Measurements from ENCODE around the gene PGBD2. TPM values are rescaled to one million over a fixed set of nuclear protein-coding genes. Genes with fewer than 3 reads are reported as not detected.
"Not testable (repeated sequence)": the region's sequence is repeated elsewhere in the genome, so short reads cannot be mapped to it uniquely, and the experiment has no call there.

The PGBD2 gene
- total RNA-seq, 1 donor from 2014 or later = 17.0 TPM

DNA sequence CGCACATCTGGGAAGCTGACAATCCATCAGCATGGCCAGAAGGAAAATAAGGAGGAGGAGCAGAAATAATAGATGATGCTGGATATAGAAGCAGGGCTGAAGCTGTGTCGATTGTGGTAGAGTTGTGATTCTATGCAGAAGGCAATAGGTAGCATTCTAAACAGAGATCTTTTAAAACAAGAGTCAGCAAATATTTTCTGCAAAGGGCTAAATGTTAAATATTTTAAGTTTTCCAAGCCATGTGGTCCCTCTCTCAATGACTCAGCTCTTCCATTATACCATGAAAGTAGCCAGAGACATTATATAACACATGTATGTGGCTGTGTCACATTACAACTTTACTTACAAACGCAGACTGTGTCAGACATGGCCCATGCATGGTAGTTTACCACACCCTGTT is 21.2 kb downstream of the PGBD2 start:
- DNase-seq = not testable (repeated sequence)

GRCh38 chr1:248928122-248928521 is 22.1 kb downstream of the PGBD2 start:
- not testable (repeated sequence) for DNase-seq

DNA sequence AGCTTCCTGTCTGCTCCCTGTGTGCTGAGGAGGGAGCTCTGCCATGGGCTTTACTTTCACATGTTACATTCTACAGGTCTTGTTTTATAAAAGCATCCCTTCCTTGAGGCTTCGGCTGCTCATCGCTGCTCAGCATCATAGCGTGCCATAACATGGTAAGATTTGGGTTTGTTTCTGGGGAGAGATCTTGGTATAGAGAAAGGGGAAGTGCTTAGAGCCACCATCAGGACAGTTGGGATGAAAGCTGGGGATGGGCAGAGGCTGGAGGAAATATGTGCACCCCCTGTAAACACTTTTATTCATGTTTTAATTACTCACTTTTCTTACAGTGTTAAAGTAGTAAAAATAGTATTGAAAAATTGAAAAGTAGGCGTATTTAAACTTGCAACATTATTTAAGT is 24.0 kb downstream of the PGBD2 start:
- DNase-seq = not testable (repeated sequence)

- not testable (repeated sequence) for DNase-seq
Measured at GRCh38 chr1:248938173-248938809, 32.3 kb downstream of the PGBD2 start.

GRCh38 chr1:248944134-248944999 is 38.3 kb downstream of the PGBD2 start:
- DNase-seq = not testable (repeated sequence)

DNA sequence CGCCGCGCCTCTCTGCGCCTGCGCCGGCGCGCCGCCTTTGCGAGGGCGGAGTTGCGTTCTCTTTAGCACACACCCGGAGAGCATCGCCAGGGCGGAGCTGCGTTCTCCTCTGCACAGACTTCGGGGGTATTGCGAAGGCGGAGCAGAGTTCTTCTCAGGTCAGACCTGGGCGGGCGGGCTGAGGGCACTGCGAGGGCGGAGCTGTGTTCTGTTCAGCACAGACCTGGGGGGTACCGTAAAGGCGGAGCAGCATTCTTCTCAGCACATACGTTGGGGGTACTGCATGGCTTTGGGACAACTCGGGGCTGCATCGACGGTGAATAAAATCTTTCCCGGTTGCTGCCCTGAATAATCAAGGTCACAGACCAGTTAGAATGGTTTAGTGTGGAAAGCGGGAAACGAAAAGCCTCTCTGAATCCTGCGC is 39.0 kb downstream of the PGBD2 start:
- DNase-seq = not testable (repeated sequence)

DNA sequence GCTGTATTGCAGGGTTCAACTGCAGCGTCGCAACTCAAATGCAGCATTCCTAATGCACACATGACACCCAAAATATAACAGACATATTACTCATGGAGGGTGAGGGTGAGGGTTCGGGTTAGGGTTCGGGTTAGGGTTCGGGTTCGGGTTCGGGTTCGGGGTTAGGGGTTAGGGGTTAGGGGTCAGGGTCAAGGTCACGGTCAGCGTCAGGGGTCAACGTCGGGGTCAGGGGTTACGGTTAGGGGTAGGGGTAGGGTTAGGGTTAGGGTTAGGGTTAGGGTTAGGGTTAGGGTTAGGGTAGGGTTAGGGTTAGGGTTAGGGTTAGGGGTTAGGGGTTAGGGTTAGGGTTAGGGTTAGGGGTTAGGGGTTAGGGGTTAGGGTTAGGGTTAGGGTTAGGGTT is 39.4 kb downstream of the PGBD2 start:
- DNase-seq = peak; percentile 15

DNA sequence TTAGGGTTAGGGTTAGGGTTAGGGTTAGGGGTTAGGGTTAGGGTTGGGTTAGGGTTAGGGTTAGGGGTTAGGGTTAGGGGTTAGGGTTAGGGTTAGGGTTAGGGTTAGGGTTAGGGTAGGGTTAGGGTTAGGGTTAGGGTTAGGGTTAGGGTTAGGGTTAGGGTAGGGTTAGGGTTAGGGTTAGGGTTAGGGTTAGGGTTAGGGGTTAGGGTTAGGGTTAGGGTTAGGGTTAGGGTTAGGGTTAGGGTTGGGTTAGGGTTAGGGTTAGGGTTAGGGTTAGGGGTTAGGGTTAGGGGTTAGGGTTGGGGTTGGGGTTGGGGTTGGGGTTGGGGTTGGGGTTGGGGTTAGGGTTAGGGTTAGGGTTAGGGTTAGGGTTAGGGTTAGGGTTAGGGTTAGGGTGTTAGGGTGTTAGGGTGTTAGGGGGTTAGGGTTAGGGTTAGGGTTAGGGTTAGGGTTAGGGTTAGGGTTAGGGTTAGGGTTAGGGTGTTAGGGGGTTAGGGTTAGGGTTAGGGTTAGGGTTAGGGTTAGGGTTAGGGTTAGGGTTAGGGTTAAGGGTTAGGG is 39.9 kb downstream of the PGBD2 start:
- not testable (repeated sequence) for DNase-seq

Other genes with a start within 250 kb of the PGBD2 start
- not detected in 2 replicates for gene OR14I1, start 203.5 kb upstream of the PGBD2 start, total RNA-seq
- 0.17 and 0.23 TPM in 2 replicates for gene LYPD8, start 150.5 kb upstream of the PGBD2 start, total RNA-seq
- gene SH3BP5L, start 80.3 kb upstream of the PGBD2 start, total RNA-seq = 32.7 and 36.7 TPM in 2 replicates
- gene ZNF672, start 68.0 kb upstream of the PGBD2 start, total RNA-seq = 28.1 and 32.2 TPM in 2 replicates
- gene ZNF692, start 47.1 kb upstream of the PGBD2 start, total RNA-seq = 7.7 and 16.5 TPM in 2 replicates

Data from dermis blood vessel endothelial cell (primary cell).